Measurements from ENCODE around the gene ACACB. TPM values are rescaled to one million over a fixed set of nuclear protein-coding genes. Genes with fewer than 3 reads are reported as not detected.

ACACB gene
- total RNA-seq, 2 experiments from 2014 or later, result 9.7 to 12.2 TPM

DNA sequence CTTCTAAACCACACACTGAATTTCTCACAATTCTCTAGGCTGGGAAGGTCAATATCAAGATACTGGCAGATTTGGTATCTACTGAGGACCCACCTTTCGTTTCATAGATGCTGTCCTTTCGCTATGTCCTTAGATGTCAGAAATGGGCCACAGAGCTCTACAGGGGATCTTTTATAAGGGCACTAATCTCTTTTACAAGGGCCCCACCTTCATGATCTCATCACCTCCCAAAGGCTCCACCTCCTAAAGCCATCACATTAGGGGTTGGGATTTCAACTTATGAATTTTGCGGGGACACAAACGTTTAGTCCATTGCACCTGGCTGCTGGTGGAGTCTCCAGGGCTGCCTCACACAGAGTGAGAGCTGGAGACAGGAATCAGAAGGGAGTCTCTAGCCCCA, 79.9 kb downstream of the ACACB start:
- no peak for DNase-seq
- CTCF ChIA-PET, result interaction anchor here (1.3 kb wide), 1 partner anchor 198 kb away, joined by 4 read pairs; no protein-coding TSS in a partner anchor
- Mint-ChIP-seq H3K9me3 (no peaks in the 10 kb centered on the region), H3K27me3 (no peaks in the 10 kb centered on the region), H3K36me3 (ENCODE audit: low read depth) (peaks cover 14% of the 10 kb centered on the region), H3K27ac (no peak overlapping the region), H3K4me1 (no peaks in the 10 kb centered on the region), H3K4me3 (no peak overlapping the region)
- POLR2A ChIA-PET, result no interaction called here

DNA sequence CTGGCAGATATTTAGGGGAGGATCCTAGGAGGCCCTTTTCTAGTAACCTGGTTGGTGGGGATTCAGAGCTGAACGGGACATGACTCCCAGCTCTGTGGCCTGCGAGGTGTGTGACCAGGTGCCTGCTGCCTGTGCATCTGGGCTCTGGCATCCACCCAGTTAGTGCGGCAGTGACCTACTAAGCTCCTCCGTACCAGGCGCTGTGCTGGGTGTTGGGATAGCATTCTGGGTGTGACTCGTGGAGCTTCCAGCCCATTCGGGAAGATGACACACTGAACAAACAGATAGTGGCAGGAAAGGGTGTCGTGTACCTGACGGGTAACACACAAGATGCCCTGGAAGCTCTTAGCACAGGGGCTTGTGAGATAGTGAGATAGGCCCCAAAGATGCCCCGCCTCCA, 80.9 kb downstream of the ACACB start:
- no peaks in the 10 kb centered on the region for H3K4me1 Mint-ChIP-seq
- H3K36me3 Mint-ChIP-seq (ENCODE audit: low read depth), result peaks cover 12% of the 10 kb centered on the region
- ChIA-PET POLR2A (no interaction called here), CTCF (interaction anchor here (1.3 to 1.4 kb wide), 2 partner anchors 85 to 197 kb away, joined by 3 to 4 read pairs; no protein-coding TSS in a partner anchor)
- no peaks in the 10 kb centered on the region for H3K9me3 Mint-ChIP-seq
- no peak overlapping the region for H3K27ac Mint-ChIP-seq
- H3K27me3 Mint-ChIP-seq, result no peaks in the 10 kb centered on the region
- no peak overlapping the region for H3K4me3 Mint-ChIP-seq
- DNase-seq, result no peak

DNA sequence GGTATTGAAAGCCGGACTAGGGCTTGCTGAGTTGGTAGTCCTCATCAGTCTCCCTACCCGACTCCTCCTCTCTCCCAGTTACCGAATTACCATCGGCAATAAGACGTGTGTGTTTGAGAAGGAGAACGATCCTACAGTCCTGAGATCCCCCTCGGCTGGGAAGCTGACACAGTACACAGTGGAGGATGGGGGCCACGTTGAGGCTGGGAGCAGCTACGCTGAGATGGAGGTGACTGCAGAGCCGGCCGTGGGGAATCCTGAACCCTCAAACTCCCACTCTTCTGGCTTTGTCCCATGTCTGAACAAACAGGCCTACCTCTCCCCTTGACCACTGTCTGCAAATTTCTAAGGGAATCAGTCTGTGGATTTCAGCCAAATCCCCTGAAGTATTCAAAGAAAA, 82.9 kb downstream of the ACACB start:
- ChIA-PET POLR2A (no interaction called here), CTCF (no interaction called here)
- H3K27ac Mint-ChIP-seq, result no peak overlapping the region
- H3K4me1 Mint-ChIP-seq, result no peaks in the 10 kb centered on the region
- H3K36me3 Mint-ChIP-seq (ENCODE audit: low read depth), result peaks cover 12% of the 10 kb centered on the region
- DNase-seq, result no peak
- no peaks in the 10 kb centered on the region for H3K27me3 Mint-ChIP-seq
- H3K4me3 Mint-ChIP-seq, result no peak overlapping the region
- no peaks in the 10 kb centered on the region for H3K9me3 Mint-ChIP-seq

DNA sequence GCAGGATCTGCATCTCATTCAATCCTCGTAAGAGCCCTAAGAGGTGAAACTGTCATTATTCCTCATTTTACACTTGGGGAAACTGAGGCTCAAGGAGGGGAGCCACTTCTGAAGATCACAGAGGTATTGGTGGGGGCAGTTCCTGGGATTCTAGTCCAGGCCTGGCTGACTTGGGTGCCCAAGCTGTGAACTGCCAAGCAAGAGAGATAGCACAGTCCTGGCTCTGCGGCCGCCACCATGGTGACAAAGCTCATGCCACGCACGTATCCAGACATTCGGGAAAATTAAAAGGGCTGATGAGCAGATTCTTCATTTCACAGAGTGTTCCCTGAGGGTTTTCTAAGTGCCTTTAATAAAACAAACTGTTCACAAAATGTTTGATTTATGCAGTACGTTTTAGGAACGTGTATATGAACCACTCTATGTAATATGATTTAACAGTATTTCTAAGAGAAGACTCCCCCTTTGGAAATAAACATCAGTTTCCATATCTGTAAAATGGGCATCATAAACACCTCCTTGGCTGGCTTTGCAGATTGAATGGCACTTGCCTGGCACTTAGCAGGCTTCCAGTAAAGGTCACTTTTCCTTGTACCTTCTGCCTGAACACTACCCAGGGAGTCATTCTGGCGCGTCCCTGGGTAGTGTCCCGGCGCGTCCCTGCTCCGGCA, 84.6 kb downstream of the ACACB start:
- Mint-ChIP-seq H3K4me3 (no peak overlapping the region), H3K27me3 (no peaks in the 10 kb centered on the region), H3K36me3 (ENCODE audit: low read depth) (peaks cover 6% of the 10 kb centered on the region), H3K27ac (no peak overlapping the region), H3K4me1 (no peaks in the 10 kb centered on the region), H3K9me3 (no peaks in the 10 kb centered on the region)
- ChIA-PET CTCF (no interaction called here), POLR2A (interaction anchor here (0.6 kb wide), 1 partner anchor 46 kb away, joined by 3 read pairs; no protein-coding TSS in a partner anchor)
- DNase-seq, result no peak

DNA sequence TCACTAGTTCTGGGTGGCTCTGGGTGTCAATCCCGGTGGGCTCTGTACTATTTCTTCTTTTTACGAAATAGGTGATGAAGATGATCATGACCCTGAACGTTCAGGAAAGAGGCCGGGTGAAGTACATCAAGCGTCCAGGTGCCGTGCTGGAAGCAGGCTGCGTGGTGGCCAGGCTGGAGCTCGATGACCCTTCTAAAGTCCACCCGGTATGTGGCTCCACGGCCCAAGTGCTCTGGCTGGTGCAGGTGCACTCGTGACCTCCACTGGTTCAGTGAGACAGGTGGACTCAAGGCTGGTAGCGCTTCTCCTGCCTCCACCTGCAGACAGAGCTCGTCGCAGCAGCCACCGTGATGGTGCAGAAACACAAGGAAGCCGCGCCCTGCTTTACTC, 85.1 kb downstream of the ACACB start:
- POLR2A ChIA-PET, result no interaction called here

DNA sequence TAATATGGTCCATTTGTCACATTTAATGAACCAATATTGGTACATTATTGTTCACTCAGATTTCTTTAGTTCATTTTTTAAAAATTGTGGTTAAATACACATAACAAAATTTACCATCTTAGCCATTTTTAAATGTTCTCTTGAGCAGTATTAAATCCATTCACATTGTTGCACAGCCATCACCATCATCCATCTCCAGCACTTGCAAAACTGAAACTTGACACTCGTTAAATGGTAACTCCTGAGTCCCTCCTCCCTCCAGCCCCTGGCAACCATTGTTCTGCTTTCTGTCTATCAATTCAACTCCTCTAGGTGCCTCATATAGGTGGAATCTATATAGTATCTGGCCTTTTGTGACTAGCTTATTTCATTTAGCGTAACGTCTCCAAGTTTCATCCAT, 86.4 kb downstream of the ACACB start:
- Mint-ChIP-seq H3K9me3 (no peaks in the 10 kb centered on the region), H3K27me3 (no peaks in the 10 kb centered on the region), H3K4me3 (no peak overlapping the region), H3K4me1 (no peaks in the 10 kb centered on the region), H3K36me3 (ENCODE audit: low read depth) (no peaks in the 10 kb centered on the region), H3K27ac (no peak overlapping the region)
- ChIA-PET CTCF (no interaction called here), POLR2A (no interaction called here)
- DNase-seq, result no peak

More for the DNA sequence above, 85.1 kb downstream of the ACACB start:
- no peaks in the 10 kb centered on the region for H3K9me3 Mint-ChIP-seq
- H3K36me3 Mint-ChIP-seq (ENCODE audit: low read depth), result peaks cover under 1% of the 10 kb centered on the region
- no peak overlapping the region for H3K4me3 Mint-ChIP-seq
- DNase-seq, result no peak
- no peaks in the 10 kb centered on the region for H3K4me1 Mint-ChIP-seq
- CTCF ChIA-PET, result no interaction called here
- H3K27ac Mint-ChIP-seq, result no peak overlapping the region
- H3K27me3 Mint-ChIP-seq, result no peaks in the 10 kb centered on the region

DNA sequence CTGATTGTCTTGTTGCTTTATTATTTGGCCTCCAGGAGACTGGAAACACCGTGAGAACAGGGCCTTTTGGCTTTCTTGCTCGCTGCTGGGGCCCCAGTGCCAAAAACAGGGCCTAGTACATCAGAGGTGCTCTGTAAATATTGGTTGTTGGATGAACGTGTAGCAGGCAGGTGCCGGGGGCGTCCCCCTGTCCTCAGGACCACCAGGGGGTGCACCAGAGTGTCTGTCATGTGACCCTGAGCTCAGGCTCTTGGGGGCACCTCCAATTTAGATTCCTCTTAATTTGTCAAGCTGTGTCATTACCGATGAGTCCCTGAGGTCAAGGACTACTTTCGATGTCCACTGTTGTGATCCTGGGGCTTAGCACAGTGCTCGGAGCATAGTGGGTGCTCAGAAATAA, 87.1 kb downstream of the ACACB start:
- Mint-ChIP-seq H3K27ac (no peak overlapping the region), H3K4me3 (no peak overlapping the region), H3K36me3 (ENCODE audit: low read depth) (no peaks in the 10 kb centered on the region), H3K27me3 (no peaks in the 10 kb centered on the region), H3K9me3 (no peaks in the 10 kb centered on the region), H3K4me1 (no peaks in the 10 kb centered on the region)
- ChIA-PET CTCF (no interaction called here), POLR2A (no interaction called here)
- no peak for DNase-seq

DNA sequence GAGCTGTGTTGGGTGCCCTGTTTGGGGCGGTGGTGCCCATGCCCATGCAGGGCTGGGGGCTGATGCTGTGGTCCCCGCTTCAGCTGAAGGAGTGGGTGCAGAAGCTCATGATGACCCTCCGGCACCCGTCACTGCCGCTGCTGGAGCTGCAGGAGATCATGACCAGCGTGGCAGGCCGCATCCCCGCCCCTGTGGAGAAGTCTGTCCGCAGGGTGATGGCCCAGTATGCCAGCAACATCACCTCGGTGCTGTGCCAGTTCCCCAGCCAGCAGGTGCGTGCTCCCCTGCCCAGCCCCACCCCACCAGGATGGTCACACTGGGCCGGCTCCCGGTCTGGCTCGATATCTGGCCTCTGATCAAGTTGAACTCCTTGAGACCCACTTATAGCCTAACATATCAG, 92.7 kb downstream of the ACACB start:
- no peaks in the 10 kb centered on the region for H3K36me3 Mint-ChIP-seq (ENCODE audit: low read depth)
- H3K27ac Mint-ChIP-seq, result no peak overlapping the region
- no peaks in the 10 kb centered on the region for H3K4me1 Mint-ChIP-seq
- CTCF ChIA-PET, result no interaction called here
- H3K4me3 Mint-ChIP-seq, result no peak overlapping the region
- no peaks in the 10 kb centered on the region for H3K9me3 Mint-ChIP-seq
- no peak for DNase-seq
- no peaks in the 10 kb centered on the region for H3K27me3 Mint-ChIP-seq
- POLR2A ChIA-PET, result no interaction called here

DNA sequence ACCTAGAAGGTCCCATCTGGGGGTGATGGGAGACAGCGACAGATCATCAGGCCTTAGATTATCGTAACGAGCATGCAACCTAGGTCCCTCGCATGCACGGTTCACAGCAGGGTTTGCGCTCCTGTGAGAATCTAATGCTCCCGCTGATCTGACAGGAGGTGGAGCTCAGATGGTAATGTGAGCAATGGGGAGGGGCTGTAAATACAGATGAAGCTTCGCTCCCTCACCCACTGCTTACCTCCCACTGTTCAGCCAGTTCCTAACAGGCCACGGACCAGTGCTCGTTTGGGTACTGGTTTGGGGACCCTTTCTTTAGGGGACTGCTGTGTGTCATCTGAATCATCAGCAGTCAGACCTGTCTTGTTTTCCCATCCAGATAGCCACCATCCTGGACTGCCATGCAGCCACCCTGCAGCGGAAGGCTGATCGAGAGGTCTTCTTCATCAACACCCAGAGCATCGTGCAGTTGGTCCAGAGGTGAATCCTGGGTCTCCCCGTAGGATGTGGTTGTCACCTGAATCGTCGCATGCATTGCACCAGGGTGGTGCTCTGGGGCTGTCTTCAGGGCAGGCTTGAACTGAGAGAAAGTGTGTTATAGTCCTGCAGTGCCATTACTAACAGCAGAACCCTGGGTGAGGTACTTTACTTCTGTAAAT, 96.2 kb downstream of the ACACB start:
- Mint-ChIP-seq H3K4me1 (no peaks in the 10 kb centered on the region), H3K27ac (no peak overlapping the region), H3K36me3 (ENCODE audit: low read depth) (no peaks in the 10 kb centered on the region), H3K4me3 (no peak overlapping the region), H3K9me3 (no peaks in the 10 kb centered on the region), H3K27me3 (no peaks in the 10 kb centered on the region)
- DNase-seq, result no peak
- ChIA-PET POLR2A (no interaction called here), CTCF (no interaction called here)

DNA sequence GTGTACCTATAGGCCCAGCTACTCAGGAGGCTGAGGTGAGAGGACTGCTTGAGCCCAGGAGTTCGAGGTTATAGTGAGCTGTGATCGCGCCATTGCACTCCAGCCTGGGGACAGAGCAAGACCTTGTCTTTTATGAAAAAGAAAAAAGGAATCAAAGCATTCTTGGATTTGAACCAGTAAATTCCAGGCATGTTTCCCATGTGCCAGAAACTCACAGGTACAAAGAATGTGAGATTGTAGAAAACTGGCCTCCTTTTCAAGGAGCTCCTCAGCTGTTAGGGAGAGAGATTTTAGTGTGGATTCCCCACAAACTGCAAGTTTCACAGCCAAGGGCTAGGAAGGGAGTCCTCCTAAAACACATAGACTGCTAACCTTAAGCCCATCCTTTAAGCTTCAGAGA, 97.7 kb downstream of the ACACB start:
- Mint-ChIP-seq H3K27me3 (no peaks in the 10 kb centered on the region), H3K27ac (no peak overlapping the region), H3K4me3 (no peak overlapping the region), H3K4me1 (no peaks in the 10 kb centered on the region), H3K36me3 (ENCODE audit: low read depth) (no peaks in the 10 kb centered on the region), H3K9me3 (no peaks in the 10 kb centered on the region)
- POLR2A ChIA-PET, result no interaction called here
- no peak for DNase-seq
- CTCF ChIA-PET, result no interaction called here

DNA sequence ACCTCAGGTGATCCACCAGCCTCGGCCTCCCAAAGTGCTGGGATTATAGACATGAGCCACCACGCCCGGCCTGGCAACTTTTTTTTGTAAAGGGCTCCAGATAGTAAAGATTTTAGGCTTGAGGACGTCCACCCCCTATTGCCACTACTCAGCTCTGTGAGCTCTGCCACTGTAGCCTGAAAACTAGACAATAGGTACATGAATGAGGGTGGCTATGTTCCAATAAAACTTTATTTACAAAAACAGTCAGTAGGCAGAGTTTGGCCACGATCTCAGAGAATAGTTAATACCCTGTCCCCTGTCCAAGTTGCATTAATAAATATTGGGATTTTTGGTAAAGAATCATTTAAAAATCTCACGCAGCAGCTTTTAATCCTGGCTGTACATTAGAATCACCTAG, 102.6 kb downstream of the ACACB start:
- Mint-ChIP-seq H3K4me3 (no peak overlapping the region), H3K36me3 (ENCODE audit: low read depth) (no peaks in the 10 kb centered on the region), H3K27ac (no peak overlapping the region), H3K9me3 (no peaks in the 10 kb centered on the region), H3K4me1 (no peaks in the 10 kb centered on the region), H3K27me3 (no peaks in the 10 kb centered on the region)
- DNase-seq, result no peak
- ChIA-PET POLR2A (no interaction called here), CTCF (no interaction called here)

DNA sequence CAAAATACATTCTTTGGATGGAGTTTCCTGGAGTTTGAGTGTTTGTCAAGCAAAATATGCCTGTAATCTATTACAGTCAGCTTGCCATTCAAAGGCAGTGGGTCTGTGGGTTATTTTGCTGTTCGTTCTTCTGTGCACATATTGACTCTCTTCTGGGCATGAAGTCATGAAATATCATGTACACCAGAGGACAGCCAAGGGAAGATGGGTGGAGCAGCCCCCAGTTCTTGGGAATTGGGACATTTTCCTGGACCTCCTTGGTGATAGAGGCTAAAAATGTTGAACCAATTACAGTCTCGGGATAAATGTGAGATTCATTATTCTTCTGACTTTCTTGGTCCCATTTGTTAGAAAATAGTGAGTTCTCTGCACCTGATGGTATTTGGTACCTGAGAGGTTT, 103.6 kb downstream of the ACACB start:
- ChIA-PET CTCF (no interaction called here), POLR2A (no interaction called here)
- no peaks in the 10 kb centered on the region for H3K27me3 Mint-ChIP-seq
- no peak for DNase-seq
- H3K4me1 Mint-ChIP-seq, result no peaks in the 10 kb centered on the region
- no peak overlapping the region for H3K27ac Mint-ChIP-seq
- no peaks in the 10 kb centered on the region for H3K9me3 Mint-ChIP-seq
- no peaks in the 10 kb centered on the region for H3K36me3 Mint-ChIP-seq (ENCODE audit: low read depth)
- no peak overlapping the region for H3K4me3 Mint-ChIP-seq

DNA sequence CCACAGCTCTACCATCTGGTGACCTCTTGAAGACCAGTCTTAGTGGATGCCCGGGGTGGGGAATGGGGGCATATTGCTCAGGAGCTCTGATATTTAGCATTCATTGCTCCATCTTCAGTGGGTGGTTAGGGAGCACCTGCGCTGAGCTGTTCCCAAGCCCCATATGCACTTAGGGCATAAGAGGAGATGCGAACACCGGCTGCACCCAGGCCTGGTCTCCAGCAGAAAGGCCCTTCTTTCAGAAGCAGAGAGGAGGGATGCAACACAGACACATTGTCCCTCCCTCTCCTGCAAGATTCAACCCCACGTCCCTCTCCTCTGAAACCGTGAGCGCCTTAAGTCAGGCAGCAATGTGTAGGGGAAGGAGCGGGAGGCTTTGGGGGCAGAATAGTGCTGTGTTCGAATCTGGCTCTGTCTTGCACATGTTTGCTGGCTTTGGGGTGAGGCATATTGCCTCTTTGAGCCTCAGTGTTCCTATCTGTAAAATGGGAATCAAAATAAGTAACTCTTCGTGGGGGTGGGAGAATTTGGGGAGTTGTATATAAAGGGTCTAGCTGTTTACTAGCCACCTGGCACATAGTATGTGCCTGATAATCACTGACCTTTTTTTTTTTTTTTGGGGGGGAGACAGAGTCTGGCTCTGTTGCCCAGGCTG, 105.0 kb downstream of the ACACB start:
- no peaks in the 10 kb centered on the region for H3K4me1 Mint-ChIP-seq
- ChIA-PET POLR2A (no interaction called here), CTCF (no interaction called here)
- H3K4me3 Mint-ChIP-seq, result no peak overlapping the region
- H3K9me3 Mint-ChIP-seq, result no peaks in the 10 kb centered on the region
- no peak overlapping the region for H3K27ac Mint-ChIP-seq
- no peaks in the 10 kb centered on the region for H3K27me3 Mint-ChIP-seq
- DNase-seq, result no peak
- H3K36me3 Mint-ChIP-seq (ENCODE audit: low read depth), result no peaks in the 10 kb centered on the region

DNA sequence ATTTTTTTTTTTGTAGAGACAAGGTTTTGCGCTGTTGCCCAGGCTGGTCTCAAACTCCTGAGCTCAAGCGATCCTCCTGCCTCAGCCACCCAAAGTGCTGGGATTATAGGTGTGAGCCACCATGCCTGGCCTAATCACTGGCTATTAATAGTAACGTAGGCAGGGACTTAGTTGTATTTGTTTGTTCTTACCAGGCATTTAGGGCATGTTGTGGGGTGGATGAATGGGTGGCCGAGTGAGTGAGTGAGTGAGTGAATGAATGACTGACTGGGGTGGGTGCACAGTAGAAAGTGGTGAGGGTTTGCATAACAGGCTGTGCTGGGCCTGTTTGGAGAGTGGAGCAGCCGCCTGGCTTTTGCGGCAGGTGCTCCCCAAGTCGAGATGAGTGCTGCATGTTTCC, 105.7 kb downstream of the ACACB start:
- ChIA-PET POLR2A (no interaction called here), CTCF (no interaction called here)
- H3K4me1 Mint-ChIP-seq, result no peaks in the 10 kb centered on the region
- H3K4me3 Mint-ChIP-seq, result no peak overlapping the region
- H3K27ac Mint-ChIP-seq, result no peak overlapping the region
- H3K27me3 Mint-ChIP-seq, result no peaks in the 10 kb centered on the region
- no peak for DNase-seq
- no peaks in the 10 kb centered on the region for H3K9me3 Mint-ChIP-seq
- no peaks in the 10 kb centered on the region for H3K36me3 Mint-ChIP-seq (ENCODE audit: low read depth)

Data from activated CD4-positive, alpha-beta memory T cell treated with anti-CD3 and anti-CD28 coated beads, Interleukin-2, amount 10 ng/mL, durations not matched to agents 7 days and 5 days (primary cell).